ENCODE measurements around the gene STK40.

STK40 gene

GRCh38 chr1:36349839-36350238 lies 35.9 kb downstream of the STK40 start:
- 96% methylated on average over 16 of the region's 16 CpGs for WGBS (ENCODE audit: insufficient coverage)
- ChIA-PET POLR2A (interaction anchor here (0.9 to 1.3 kb wide), 2 partner anchors 23 to 29 kb away, joined by 3 read pairs; no protein-coding TSS in a partner anchor), CTCF (interaction anchor here (1.4 to 5.4 kb wide), 5 partner anchors 7 to 70 kb away, joined by 3 to 37 read pairs (median 8); partner anchors contain the start of gene LSM10)
- Histone ChIP-seq H3K4me1 (ENCODE audit: control extremely low read depth in 1 of 4, control insufficient read depth in 4 of 4, insufficient read depth in 4 of 4, low read length in 3 of 4) (peaks cover 0 to 46% (median 41%) of the 10 kb centered on the region in 4 experiments), H3K36me3 (ENCODE audit: control insufficient read depth in 4 of 4, insufficient read depth in 4 of 4, low read length in 3 of 4) (peaks cover 13 to 73% (median 47%) of the 10 kb centered on the region in 4 experiments), H3K9me3 (ENCODE audit: control extremely low read depth in 1 of 5, control insufficient read depth in 4 of 5, insufficient read depth in 2 of 5, low read depth in 1 of 5, low read length in 4 of 5) (no peaks in the 10 kb centered on the region), H3K27ac (ENCODE audit: insufficient read depth in 1 of 2, low read depth in 1 of 2, low read length in 2 of 2, poor library complexity in 1 of 2, severe bottlenecking in 2 of 2) (no peak overlapping the region), H3K4me3 (ENCODE audit: control insufficient read depth in 1 of 7, extremely low read depth in 1 of 7, insufficient read depth in 4 of 7, low read depth in 2 of 7, low read length in 6 of 7) (no peak overlapping the region), H3K27me3 (replicated peaks in 2 of 5; ENCODE audit: control insufficient read depth in 4 of 5, insufficient read depth in 5 of 5, low read length in 4 of 5) (no peaks in the 10 kb centered on the region)
- DNase-seq = no peak

GRCh38 chr1:36349241-36349671 lies 36.5 kb downstream of the STK40 start:
- H3K27me3 ChIP-seq (replicated peaks in 2 of 5; ENCODE audit: control insufficient read depth in 4 of 5, insufficient read depth in 5 of 5, low read length in 4 of 5) = no peaks in the 10 kb centered on the region
- no peak overlapping the region for H3K4me3 ChIP-seq (ENCODE audit: control insufficient read depth in 1 of 7, extremely low read depth in 1 of 7, insufficient read depth in 4 of 7, low read depth in 2 of 7, low read length in 6 of 7)
- DNase-seq = no peak
- no peak overlapping the region for H3K27ac ChIP-seq (ENCODE audit: insufficient read depth in 1 of 2, low read depth in 1 of 2, low read length in 2 of 2, poor library complexity in 1 of 2, severe bottlenecking in 2 of 2)
- H3K36me3 ChIP-seq (ENCODE audit: control insufficient read depth in 4 of 4, insufficient read depth in 4 of 4, low read length in 3 of 4) = peaks cover 11 to 73% (median 47%) of the 10 kb centered on the region in 4 experiments
- ChIA-PET CTCF (interaction anchor here (2.3 to 5.4 kb wide), 2 partner anchors 7 to 48 kb away, joined by 7 to 37 read pairs; partner anchors contain the start of gene LSM10), POLR2A (interaction anchor here (1.3 kb wide), 1 partner anchor 29 kb away, joined by 3 read pairs; no protein-coding TSS in a partner anchor)
- H3K9me3 ChIP-seq (ENCODE audit: control extremely low read depth in 1 of 5, control insufficient read depth in 4 of 5, insufficient read depth in 2 of 5, low read depth in 1 of 5, low read length in 4 of 5) = no peaks in the 10 kb centered on the region
- WGBS (ENCODE audit: insufficient coverage) = 71% methylated on average over 6 of the region's 7 CpGs
- H3K4me1 ChIP-seq (ENCODE audit: control extremely low read depth in 1 of 4, control insufficient read depth in 4 of 4, insufficient read depth in 4 of 4, low read length in 3 of 4) = peaks cover 0 to 46% (median 41%) of the 10 kb centered on the region in 4 experiments

- H3K27ac ChIP-seq (ENCODE audit: insufficient read depth in 1 of 2, low read depth in 1 of 2, low read length in 2 of 2, poor library complexity in 1 of 2, severe bottlenecking in 2 of 2) = no peak overlapping the region
- no peaks in the 10 kb centered on the region for H3K9me3 ChIP-seq (ENCODE audit: control extremely low read depth in 1 of 5, control insufficient read depth in 4 of 5, insufficient read depth in 2 of 5, low read depth in 1 of 5, low read length in 4 of 5)
- H3K4me1 ChIP-seq (ENCODE audit: control extremely low read depth in 1 of 4, control insufficient read depth in 4 of 4, insufficient read depth in 4 of 4, low read length in 3 of 4) = peaks cover 0 to 31% (median 29%) of the 10 kb centered on the region in 4 experiments
- H3K27me3 ChIP-seq (replicated peaks in 2 of 5; ENCODE audit: control insufficient read depth in 4 of 5, insufficient read depth in 5 of 5, low read length in 4 of 5) = no peaks in the 10 kb centered on the region
- 98% methylated on average over 5 of the region's 8 CpGs for WGBS (ENCODE audit: insufficient coverage)
- ChIA-PET CTCF (interaction anchor here (0.8 to 8.9 kb wide), 3 partner anchors 47 to 71 kb away, joined by 3 to 86 read pairs (median 4); no protein-coding TSS in a partner anchor), POLR2A (interaction anchor here (0.6 kb wide), 1 partner anchor 131 kb away, joined by 4 read pairs; no protein-coding TSS in a partner anchor)
- no peak overlapping the region for H3K4me3 ChIP-seq (ENCODE audit: control insufficient read depth in 1 of 7, extremely low read depth in 1 of 7, insufficient read depth in 4 of 7, low read depth in 2 of 7, low read length in 6 of 7)
- DNase-seq = no peak
- peaks cover 19 to 75% (median 42%) of the 10 kb centered on the region in 4 experiments for H3K36me3 ChIP-seq (ENCODE audit: control insufficient read depth in 4 of 4, insufficient read depth in 4 of 4, low read length in 3 of 4)
These were observed 38.9 kb downstream of the STK40 start for GRCh38 chr1:36346741-36347370.

- Histone ChIP-seq H3K9me3 (ENCODE audit: control extremely low read depth in 1 of 5, control insufficient read depth in 4 of 5, insufficient read depth in 2 of 5, low read depth in 1 of 5, low read length in 4 of 5) (no peaks in the 10 kb centered on the region), H3K36me3 (ENCODE audit: control insufficient read depth in 4 of 4, insufficient read depth in 4 of 4, low read length in 3 of 4) (peaks cover 21 to 87% (median 49%) of the 10 kb centered on the region in 4 experiments), H3K4me3 (ENCODE audit: control insufficient read depth in 1 of 7, extremely low read depth in 1 of 7, insufficient read depth in 4 of 7, low read depth in 2 of 7, low read length in 6 of 7) (no peak overlapping the region), H3K4me1 (ENCODE audit: control extremely low read depth in 1 of 4, control insufficient read depth in 4 of 4, insufficient read depth in 4 of 4, low read length in 3 of 4) (peaks cover 0 to 16% (median 14%) of the 10 kb centered on the region in 4 experiments), H3K27ac (ENCODE audit: insufficient read depth in 1 of 2, low read depth in 1 of 2, low read length in 2 of 2, poor library complexity in 1 of 2, severe bottlenecking in 2 of 2) (no peak overlapping the region), H3K27me3 (replicated peaks in 2 of 5; ENCODE audit: control insufficient read depth in 4 of 5, insufficient read depth in 5 of 5, low read length in 4 of 5) (no peaks in the 10 kb centered on the region)
- DNase-seq = no peak
- POLR2A ChIA-PET = no interaction called here
- CTCF ChIA-PET = interaction anchor here (0.8 to 8.9 kb wide), 7 partner anchors 8 to 79 kb away, joined by 3 to 86 read pairs (median 4); no protein-coding TSS in a partner anchor
- WGBS (ENCODE audit: insufficient coverage) = over 99% methylated on average over 7 of the region's 7 CpGs
These were observed 40.4 kb downstream of the STK40 start for GRCh38 chr1:36345353-36345752.

- CTCF ChIA-PET = interaction anchor here (4.5 to 8.9 kb wide), 3 partner anchors 8 to 80 kb away, joined by 37 to 86 read pairs (median 72); no protein-coding TSS in a partner anchor
- H3K9me3 ChIP-seq (ENCODE audit: control extremely low read depth in 1 of 5, control insufficient read depth in 4 of 5, insufficient read depth in 2 of 5, low read depth in 1 of 5, low read length in 4 of 5) = no peaks in the 10 kb centered on the region
- no peak for DNase-seq
- no peak overlapping the region for H3K27ac ChIP-seq (ENCODE audit: insufficient read depth in 1 of 2, low read depth in 1 of 2, low read length in 2 of 2, poor library complexity in 1 of 2, severe bottlenecking in 2 of 2)
- WGBS (ENCODE audit: insufficient coverage) = 95% methylated on average over 6 of the region's 8 CpGs
- peaks cover 0 to 11% (median 4%) of the 10 kb centered on the region in 4 experiments for H3K4me1 ChIP-seq (ENCODE audit: control extremely low read depth in 1 of 4, control insufficient read depth in 4 of 4, insufficient read depth in 4 of 4, low read length in 3 of 4)
- POLR2A ChIA-PET = no interaction called here
- H3K4me3 ChIP-seq (ENCODE audit: control insufficient read depth in 1 of 7, extremely low read depth in 1 of 7, insufficient read depth in 4 of 7, low read depth in 2 of 7, low read length in 6 of 7) = no peak overlapping the region
- peaks cover 21 to 82% (median 52%) of the 10 kb centered on the region in 4 experiments for H3K36me3 ChIP-seq (ENCODE audit: control insufficient read depth in 4 of 4, insufficient read depth in 4 of 4, low read length in 3 of 4)
- no peaks in the 10 kb centered on the region for H3K27me3 ChIP-seq (replicated peaks in 2 of 5; ENCODE audit: control insufficient read depth in 4 of 5, insufficient read depth in 5 of 5, low read length in 4 of 5)
These were observed 41.4 kb downstream of the STK40 start for GRCh38 chr1:36344395-36344680.

- DNase-seq = no peak
- ChIA-PET CTCF (interaction anchor here (0.7 to 8.9 kb wide), 14 partner anchors 8 to 156 kb away, joined by 3 to 86 read pairs (median 10); partner anchors contain the start of genes LSM10 and STK40), POLR2A (no interaction called here)
- no peaks in the 10 kb centered on the region for H3K27me3 ChIP-seq (replicated peaks in 2 of 5; ENCODE audit: control insufficient read depth in 4 of 5, insufficient read depth in 5 of 5, low read length in 4 of 5)
- H3K27ac ChIP-seq (ENCODE audit: insufficient read depth in 1 of 2, low read depth in 1 of 2, low read length in 2 of 2, poor library complexity in 1 of 2, severe bottlenecking in 2 of 2) = no peak overlapping the region
- peaks cover 0 to 14% (median 6%) of the 10 kb centered on the region in 4 experiments for H3K4me1 ChIP-seq (ENCODE audit: control extremely low read depth in 1 of 4, control insufficient read depth in 4 of 4, insufficient read depth in 4 of 4, low read length in 3 of 4)
- H3K36me3 ChIP-seq (ENCODE audit: control insufficient read depth in 4 of 4, insufficient read depth in 4 of 4, low read length in 3 of 4) = peaks cover 21 to 80% (median 50%) of the 10 kb centered on the region in 4 experiments
- H3K9me3 ChIP-seq (ENCODE audit: control extremely low read depth in 1 of 5, control insufficient read depth in 4 of 5, insufficient read depth in 2 of 5, low read depth in 1 of 5, low read length in 4 of 5) = no peaks in the 10 kb centered on the region
- H3K4me3 ChIP-seq (ENCODE audit: control insufficient read depth in 1 of 7, extremely low read depth in 1 of 7, insufficient read depth in 4 of 7, low read depth in 2 of 7, low read length in 6 of 7) = no peak overlapping the region
- WGBS (ENCODE audit: insufficient coverage) = 98% methylated on average over 21 of the region's 24 CpGs
These were observed 41.9 kb downstream of the STK40 start for GRCh38 chr1:36343651-36344394.
